C4-2B (cell line): Measurements from ENCODE around the gene LRSAM1.

Source experiments
- ZFX ChIP-seq: fragments of 450-650 bp; IDR thresholded peaks from 2 replicates; pipeline ENCODE4 v1.6.1; 2017
- TF ChIP-seq, protein P1 (sequence below): fragments of 450-650 bp; conservative IDR thresholded peaks from 2 replicates; pipeline ENCODE4 v1.5.1; 2017; ENCODE audit warnings: mild to moderate bottlenecking

DNA sequence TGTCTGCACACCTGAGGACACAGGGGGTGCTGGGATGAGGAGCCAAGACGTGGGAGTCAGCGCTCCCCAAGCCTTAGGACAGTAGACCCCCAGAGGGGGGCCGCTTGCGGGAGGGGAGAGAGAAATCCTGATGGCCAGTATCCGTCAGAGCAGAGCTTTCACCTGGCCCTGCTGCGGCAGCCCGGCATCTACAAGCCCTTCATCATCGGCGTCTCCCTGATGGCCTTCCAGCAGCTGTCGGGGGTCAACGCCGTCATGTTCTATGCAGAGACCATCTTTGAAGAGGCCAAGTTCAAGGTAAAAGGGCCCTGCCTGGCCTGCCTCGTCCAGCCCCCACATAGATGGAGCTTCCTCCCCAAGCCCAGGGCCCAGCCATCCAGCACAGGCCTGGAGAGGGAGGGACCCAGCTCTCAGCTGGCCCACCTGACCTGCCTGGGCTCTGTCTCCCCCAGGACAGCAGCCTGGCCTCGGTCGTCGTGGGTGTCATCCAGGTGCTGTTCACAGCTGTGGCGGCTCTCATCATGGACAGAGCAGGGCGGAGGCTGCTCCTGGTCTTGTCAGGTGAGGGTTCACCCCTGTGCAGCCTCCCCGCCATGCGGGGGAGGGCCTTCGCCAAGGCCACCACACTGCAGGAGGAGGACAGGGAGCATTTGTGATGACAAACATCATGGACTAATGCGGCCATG lies 47.7 kb upstream of the LRSAM1 start:
- TF ChIP-seq, protein P1, sequence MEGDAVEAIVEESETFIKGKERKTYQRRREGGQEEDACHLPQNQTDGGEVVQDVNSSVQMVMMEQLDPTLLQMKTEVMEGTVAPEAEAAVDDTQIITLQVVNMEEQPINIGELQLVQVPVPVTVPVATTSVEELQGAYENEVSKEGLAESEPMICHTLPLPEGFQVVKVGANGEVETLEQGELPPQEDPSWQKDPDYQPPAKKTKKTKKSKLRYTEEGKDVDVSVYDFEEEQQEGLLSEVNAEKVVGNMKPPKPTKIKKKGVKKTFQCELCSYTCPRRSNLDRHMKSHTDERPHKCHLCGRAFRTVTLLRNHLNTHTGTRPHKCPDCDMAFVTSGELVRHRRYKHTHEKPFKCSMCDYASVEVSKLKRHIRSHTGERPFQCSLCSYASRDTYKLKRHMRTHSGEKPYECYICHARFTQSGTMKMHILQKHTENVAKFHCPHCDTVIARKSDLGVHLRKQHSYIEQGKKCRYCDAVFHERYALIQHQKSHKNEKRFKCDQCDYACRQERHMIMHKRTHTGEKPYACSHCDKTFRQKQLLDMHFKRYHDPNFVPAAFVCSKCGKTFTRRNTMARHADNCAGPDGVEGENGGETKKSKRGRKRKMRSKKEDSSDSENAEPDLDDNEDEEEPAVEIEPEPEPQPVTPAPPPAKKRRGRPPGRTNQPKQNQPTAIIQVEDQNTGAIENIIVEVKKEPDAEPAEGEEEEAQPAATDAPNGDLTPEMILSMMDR: no peak
- no peak for TF ChIP-seq ZFX
